ENCODE results near the gene LRRC10B.
"Not testable (repeated sequence)": the region's sequence is repeated elsewhere in the genome, so short reads cannot be mapped to it uniquely, and the experiment has no call there.

LRRC10B gene

GRCh38 chr11:61507962-61508861 lies at the start of gene LRRC10B:
TSS of gene LRRC10B (plus strand) at chr11:61508749. CDS start at chr11:61508999, 250 bp downstream.
- in situ Hi-C loops (cut with HindIII; ENCODE audit: low sequenced_read_pairs), result no loop called here

- in situ Hi-C loops (cut with HindIII; ENCODE audit: low sequenced_read_pairs), result loop anchor here (5.0 kb wide), 1 partner anchor 62 kb away; no protein-coding TSS in a partner anchor
Observed at GRCh38 chr11:61460474-61460881, 48.1 kb upstream of the LRRC10B start.

GRCh38 chr11:61460986-61461385 lies 47.6 kb upstream of the LRRC10B start:
- in situ Hi-C loops (cut with HindIII; ENCODE audit: low sequenced_read_pairs), result loop anchor here (5.0 kb wide), 1 partner anchor 61 kb away; no protein-coding TSS in a partner anchor

GRCh38 chr11:61467602-61468001 lies 40.9 kb upstream of the LRRC10B start:
- in situ Hi-C loops (cut with HindIII; ENCODE audit: low sequenced_read_pairs), result not testable (repeated sequence)

GRCh38 chr11:61468002-61468401 lies 40.5 kb upstream of the LRRC10B start:
- in situ Hi-C loops (cut with HindIII; ENCODE audit: low sequenced_read_pairs), result no loop called here

- in situ Hi-C loops (cut with HindIII; ENCODE audit: low sequenced_read_pairs), result no loop called here
Observed at GRCh38 chr11:61472282-61472681, 36.3 kb upstream of the LRRC10B start.

GRCh38 chr11:61472868-61473267 lies 35.7 kb upstream of the LRRC10B start:
- in situ Hi-C loops (cut with HindIII; ENCODE audit: low sequenced_read_pairs), result no loop called here

- in situ Hi-C loops (cut with HindIII; ENCODE audit: low sequenced_read_pairs), result no loop called here
Observed at GRCh38 chr11:61473370-61474012, 35.1 kb upstream of the LRRC10B start.

GRCh38 chr11:61474013-61474643 lies 34.4 kb upstream of the LRRC10B start:
- in situ Hi-C loops (cut with HindIII; ENCODE audit: low sequenced_read_pairs), result no loop called here

- in situ Hi-C loops (cut with HindIII; ENCODE audit: low sequenced_read_pairs), result no loop called here
Observed at GRCh38 chr11:61475433-61475832, 33.1 kb upstream of the LRRC10B start.

- in situ Hi-C loops (cut with HindIII; ENCODE audit: low sequenced_read_pairs), result no loop called here
Observed at GRCh38 chr11:61476371-61476770, 32.2 kb upstream of the LRRC10B start.

- in situ Hi-C loops (cut with HindIII; ENCODE audit: low sequenced_read_pairs), result no loop called here
Observed at GRCh38 chr11:61477126-61477525, 31.4 kb upstream of the LRRC10B start.

- in situ Hi-C loops (cut with HindIII; ENCODE audit: low sequenced_read_pairs), result no loop called here
Observed at GRCh38 chr11:61477727-61478148, 30.8 kb upstream of the LRRC10B start.

- in situ Hi-C loops (cut with HindIII; ENCODE audit: low sequenced_read_pairs), result not testable (repeated sequence)
Observed at GRCh38 chr11:61479360-61480058, 29.0 kb upstream of the LRRC10B start.

GRCh38 chr11:61480261-61480993 lies 28.1 kb upstream of the LRRC10B start:
- in situ Hi-C loops (cut with HindIII; ENCODE audit: low sequenced_read_pairs), result no loop called here

GRCh38 chr11:61480994-61481335 lies 27.6 kb upstream of the LRRC10B start:
- in situ Hi-C loops (cut with HindIII; ENCODE audit: low sequenced_read_pairs), result no loop called here

GRCh38 chr11:61481806-61482205 lies 26.7 kb upstream of the LRRC10B start:
- in situ Hi-C loops (cut with HindIII; ENCODE audit: low sequenced_read_pairs), result no loop called here

- in situ Hi-C loops (cut with HindIII; ENCODE audit: low sequenced_read_pairs), result no loop called here
Observed at GRCh38 chr11:61482513-61482912, 26.0 kb upstream of the LRRC10B start.

- in situ Hi-C loops (cut with HindIII; ENCODE audit: low sequenced_read_pairs), result no loop called here
Observed at GRCh38 chr11:61484541-61484940, 24.0 kb upstream of the LRRC10B start.

- in situ Hi-C loops (cut with HindIII; ENCODE audit: low sequenced_read_pairs), result no loop called here
Observed at GRCh38 chr11:61485080-61485479, 23.5 kb upstream of the LRRC10B start.
